Activated CD8-positive, alpha-beta T cell treated with anti-CD3 and anti-CD28 coated beads for 36 hours (primary cell): ENCODE data around the gene KCNH4. TPM values are rescaled to one million over a fixed set of nuclear protein-coding genes. Genes with fewer than 3 reads are reported as not detected.

Experiments
- ATAC-seq: fragments of 200-7000 bp; cut with Tn5 transposase; one replicate; pipeline ENCODE4 v1.10.0; 2021; ENCODE audit warnings: mild to moderate bottlenecking, moderate library complexity
- CTCF ChIA-PET: fragments of 350-600 bp; sonication (Branson Sonifier 250); formaldehyde crosslinking; loops from one replicate; lab custom pipeline; 2021; ENCODE audit warnings: antibody characterized with exemption; lab: Charles Lee
- POLR2A ChIA-PET: fragments of 350-600 bp; sonication (Branson Sonifier 250); formaldehyde crosslinking; loops from one replicate; lab custom pipeline; 2021; ENCODE audit warnings: antibody characterized with exemption; lab: Charles Lee
- DNase-seq: peaks from one replicate; pipeline ENCODE4 v3.0.0-alpha.2; 2020
- H3K27ac Mint-ChIP-seq: one replicate; pipeline ENCODE4 v1.8.0; 2021; ENCODE audit warnings: mild to moderate bottlenecking, mixed read lengths
- H3K27me3 Mint-ChIP-seq: one replicate; pipeline ENCODE4 v1.8.0; 2021; ENCODE audit warnings: mixed read lengths
- H3K36me3 Mint-ChIP-seq: one replicate; pipeline ENCODE4 v1.8.0; 2021; ENCODE audit warnings: low read depth, mixed read lengths
- H3K4me1 Mint-ChIP-seq: one replicate; pipeline ENCODE4 v1.8.0; 2021; ENCODE audit warnings: low read depth, mixed read lengths
- H3K4me3 Mint-ChIP-seq: one replicate; pipeline ENCODE4 v1.8.0; 2021; ENCODE audit warnings: mild to moderate bottlenecking, moderate library complexity, mixed read lengths
- H3K9me3 Mint-ChIP-seq: one replicate; pipeline ENCODE4 v1.8.0; 2021; ENCODE audit warnings: mixed read lengths
- CTCF ChIP-seq: fragments of 200-600 bp; IDR thresholded peaks from one replicate; pipeline ENCODE4 v1.8.0; 2022; ENCODE audit warnings: antibody characterized with exemption, mild to moderate bottlenecking
- intact Hi-C: fragments of 100-400 bp; cut with micrococcal nuclease; formaldehyde crosslinking; loops from one replicate; pipeline ENCODE4 v1.10.0; 2022
- total RNA-seq, 2 experiments: library from RNA; stranded (reverse); gene quantifications; one replicate each; pipeline ENCODE4 v1.2.3, GENCODE V29; 2021

Gene KCNH4
- total RNA-seq, 2 experiments from 2014 or later: 0.38 to 0.43 TPM

DNA sequence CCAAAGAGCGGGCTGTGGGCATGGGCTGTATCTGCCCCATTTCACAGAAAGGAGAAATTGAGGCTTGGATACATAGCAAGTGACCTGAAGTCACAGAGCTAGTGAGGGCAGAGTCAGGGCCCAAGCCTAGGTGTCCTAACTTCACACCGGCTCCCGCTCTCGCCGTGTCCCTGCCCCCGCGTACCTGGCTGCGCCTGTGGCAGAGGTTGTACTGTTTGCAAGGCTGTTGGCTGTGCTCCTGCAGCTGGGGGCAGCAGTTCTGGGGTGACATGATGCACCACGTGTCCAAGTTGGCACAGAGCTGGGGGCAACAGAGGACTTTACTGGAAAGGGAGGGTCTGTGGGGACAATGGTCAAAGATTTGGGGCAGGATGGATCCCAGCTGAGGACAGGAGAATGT, 71.9 kb downstream of the KCNH4 start:
- DNase-seq (no peak), ATAC-seq (no peak)
- H3K4me3 Mint-ChIP-seq: no peak overlapping the region
- no peak for TF ChIP-seq CTCF
- H3K36me3 Mint-ChIP-seq: peaks cover 16% of the 10 kb centered on the region
- H3K27ac Mint-ChIP-seq: peak overlapping the region; percentile 35
- no peaks in the 10 kb centered on the region for H3K9me3 Mint-ChIP-seq
- H3K4me1 Mint-ChIP-seq: peaks cover 24% of the 10 kb centered on the region
- ChIA-PET POLR2A (interaction anchor here (1.1 to 2.0 kb wide), 5 partner anchors 9 to 144 kb away, joined by 3 to 9 read pairs (median 5); partner anchors contain the start of genes DNAJC7, KAT2A and NKIRAS2), CTCF (interaction anchor here (0.9 to 14.3 kb wide), 5 partner anchors 10 to 145 kb away, joined by 3 to 110 read pairs (median 6); partner anchors contain the start of genes DNAJC7 and NKIRAS2)
- no peaks in the 10 kb centered on the region for H3K27me3 Mint-ChIP-seq
- intact Hi-C loops: no loop called here

DNA sequence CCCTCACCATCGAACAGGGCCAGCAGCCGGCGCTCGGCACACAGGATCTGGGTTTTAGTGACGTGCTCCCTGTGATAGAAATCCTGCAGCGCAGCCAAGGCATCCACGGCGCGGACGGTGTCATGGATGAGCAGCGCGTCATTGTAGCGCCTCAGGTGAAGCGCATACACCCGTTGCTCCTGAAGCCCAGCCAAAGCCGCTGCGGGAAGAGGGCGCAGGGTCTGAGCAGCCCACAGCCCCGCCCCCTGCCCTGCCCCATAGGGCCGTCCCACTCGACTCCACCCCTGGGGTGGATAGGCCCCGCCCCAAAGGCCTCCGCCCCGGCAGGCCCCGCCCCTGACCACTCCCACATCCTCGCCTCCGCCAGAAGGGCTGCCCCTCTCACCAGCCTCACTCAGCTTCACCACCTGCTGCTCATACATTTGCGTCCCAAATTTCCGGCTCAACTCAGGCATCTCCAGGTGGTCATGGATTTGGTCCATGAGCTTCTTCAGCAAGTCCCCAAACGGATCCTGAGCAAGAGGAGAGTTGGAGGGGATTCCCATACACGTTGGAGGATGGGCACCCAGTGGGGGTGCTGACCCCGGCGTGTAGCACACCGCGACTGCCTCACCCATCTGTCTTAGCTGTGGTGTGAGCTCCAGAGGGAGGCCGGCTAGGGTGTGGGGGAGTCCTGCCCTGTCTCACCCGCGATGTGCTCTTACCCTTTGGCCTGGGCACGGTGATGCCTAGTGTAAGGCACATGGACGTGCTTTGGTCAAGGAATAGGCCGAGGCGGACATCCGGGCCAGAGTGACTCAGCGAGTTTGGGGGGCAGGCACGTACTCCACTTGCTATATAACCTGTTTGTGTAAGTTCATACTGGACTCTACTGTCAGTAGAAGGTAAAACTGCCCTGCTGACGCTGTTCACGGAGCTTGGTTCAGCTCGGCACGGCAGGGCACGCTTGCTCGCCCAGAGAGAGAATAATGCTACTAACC, 73.1 kb downstream of the KCNH4 start:
- DNase-seq (peak; percentile 94), ATAC-seq (peak; percentile 89)
- Mint-ChIP-seq H3K4me3 (peak overlapping the region; percentile 52), H3K27ac (peak overlapping the region; percentile 71), H3K36me3 (peaks cover 13% of the 10 kb centered on the region), H3K9me3 (no peaks in the 10 kb centered on the region), H3K27me3 (no peaks in the 10 kb centered on the region), H3K4me1 (peaks cover 23% of the 10 kb centered on the region)
- no peak for TF ChIP-seq CTCF
- ChIA-PET CTCF (interaction anchor here (1.0 to 14.3 kb wide), 9 partner anchors 10 to 90 kb away, joined by 3 to 110 read pairs (median 5); partner anchors contain the start of genes DNAJC7 and NKIRAS2), POLR2A (interaction anchor here (0.7 to 2.3 kb wide), 11 partner anchors 9 to 142 kb away, joined by 3 to 9 read pairs (median 4); partner anchors contain the start of genes DNAJC7, KAT2A, NKIRAS2 and ZNF385C)
- intact Hi-C loops: no loop called here

DNA sequence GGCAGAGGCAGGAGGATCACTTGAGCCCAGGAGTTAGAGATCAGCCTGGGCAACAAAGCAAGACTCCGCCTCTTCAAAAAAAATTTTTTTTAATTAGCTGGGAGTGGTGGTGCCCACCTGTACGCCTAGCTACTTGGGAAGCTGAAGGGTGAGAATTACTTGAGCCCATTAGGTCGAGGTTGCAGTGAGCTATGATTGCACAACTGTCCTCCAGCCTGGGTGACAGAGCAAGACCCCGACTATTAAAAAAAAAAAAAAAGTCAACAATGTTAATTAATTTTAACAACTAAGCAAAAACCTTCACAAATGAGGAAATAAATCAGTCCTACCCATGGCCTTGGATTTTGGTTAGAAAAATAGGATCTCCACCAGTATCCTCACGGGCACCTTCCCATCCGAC, 73.8 kb downstream of the KCNH4 start:
- TF ChIP-seq CTCF: no peak
- Mint-ChIP-seq H3K27ac (no peak overlapping the region), H3K4me3 (peak overlapping the region; percentile 52), H3K4me1 (peaks cover 19% of the 10 kb centered on the region), H3K36me3 (peaks cover 10% of the 10 kb centered on the region), H3K9me3 (no peaks in the 10 kb centered on the region), H3K27me3 (no peaks in the 10 kb centered on the region)
- intact Hi-C loops: no loop called here
- CTCF ChIA-PET: interaction anchor here (0.9 to 3.5 kb wide), 8 partner anchors 8 to 89 kb away, joined by 3 to 23 read pairs (median 4); partner anchors contain the start of gene NKIRAS2
- DNase-seq: no peak
- ATAC-seq: no peak
- POLR2A ChIA-PET: interaction anchor here (0.9 to 2.3 kb wide), 4 partner anchors 8 to 90 kb away, joined by 4 to 9 read pairs (median 4); partner anchors contain the start of genes DNAJC7 and ZNF385C

Other genes with a start within 250 kb of the KCNH4 start
- gene CNP, start 214.3 kb downstream of the KCNH4 start, total RNA-seq: 10 to 100 TPM; 50.1 to 54.5 TPM
- gene DNAJC7, start 163.7 kb downstream of the KCNH4 start, total RNA-seq: 10 to 100 TPM; 86.7 to 90.3 TPM
- gene NKIRAS2, start 161.1 kb downstream of the KCNH4 start, total RNA-seq: 10 to 100 TPM; 13.8 to 15.0 TPM
- under 1 TPM; 0.72 to 0.77 TPM for gene C17orf113, start 130.5 kb downstream of the KCNH4 start, total RNA-seq
- gene ZNF385C, start 82.7 kb downstream of the KCNH4 start, total RNA-seq: 1 to 10 TPM; 1.3 TPM
- 10 to 100 TPM; 31.7 to 36.2 TPM for gene DHX58, start 68.4 kb downstream of the KCNH4 start, total RNA-seq
- 10 to 100 TPM; 49.2 to 50.2 TPM for gene KAT2A, start 59.8 kb downstream of the KCNH4 start, total RNA-seq
- under 1 TPM in 1 of 2 experiments, not detected in 1; 0.41 TPM for gene HSPB9, start 58.3 kb downstream of the KCNH4 start, total RNA-seq
- gene RAB5C, start 26.2 kb downstream of the KCNH4 start, total RNA-seq: 10 to 100 TPM; 30.7 to 32.5 TPM
- gene HCRT, start 4.3 kb upstream of the KCNH4 start, total RNA-seq: not detected
- 10 to 100 TPM; 12.3 to 14.9 TPM for gene GHDC, start 13.4 kb upstream of the KCNH4 start, total RNA-seq
- gene STAT5B, start 95.2 kb upstream of the KCNH4 start, total RNA-seq: 100 to 1,000 TPM; 128 to 129 TPM
- 100 to 1,000 TPM; 163 to 190 TPM for gene STAT5A, start 107.4 kb upstream of the KCNH4 start, total RNA-seq
- 100 to 1,000 TPM; 276 to 286 TPM for gene STAT3, start 207.3 kb upstream of the KCNH4 start, total RNA-seq
- 1 to 10 TPM; 1.8 to 2.0 TPM for gene CAVIN1, start 242.1 kb upstream of the KCNH4 start, total RNA-seq